K562 (cell line): Measurements from ENCODE around the gene ANKRD30A. TPM values are rescaled to one million over a fixed set of nuclear protein-coding genes. Genes with fewer than 3 reads are reported as not detected.

Experiments
- ATAC-seq: fragments of 200-7000 bp; cut with Tn5 transposase; 3 replicates; pipeline ENCODE4 v1.9.1; 2020; ENCODE audit warnings: moderate library complexity
- BruUV-seq: library from RNA; stranded (reverse); fragments of 400-500 nt; replicated peaks from 2 replicates; lab custom pipeline; 2021; lab: Mats Ljungman, UMichigan
- CTCF ChIA-PET: fragments of 300-600 bp; formaldehyde crosslinking; extraction: SDS; loops from one replicate; lab custom pipeline; 2021; ENCODE audit warnings: low intra/inter-chr PET ratio; lab: Yijun Ruan, JAX
- POLR2A ChIA-PET: fragments of 300-600, 350-650 bp; sonication (Branson Sonifier 250); formaldehyde crosslinking; extraction: SDS; loops from one replicate; lab custom pipeline; 2021; ENCODE audit warnings: antibody characterized with exemption, inconsistent platforms; lab: Yijun Ruan, JAX
- DNase-seq, 4 experiments: peaks; one replicate each; pipeline versions ENCODE4 v3.0.0 to v3.0.0-alpha.2; 2011 to 2018; ENCODE audit warnings: low spot score in 3 of 4, mixed read lengths in 3 of 4; ENCODE audit errors: extremely low read depth in 1 of 4
- FAIRE-seq: peaks from 2 replicates; lab custom pipeline; 2011; peaks lifted over from hg19 to GRCh38; lab: Jason Lieb, UNC
- H2AFZ ChIP-seq: 2 replicates; pipeline ENCODE4 v1.6.0; 2011; ENCODE audit warnings: low read depth, low read length, control low read depth, inconsistent platforms
- H3K27ac ChIP-seq: fragments of 200-600 bp; 3 replicates; pipeline ENCODE4 v1.8.0; 2011; ENCODE audit warnings: low read depth, mild to moderate bottlenecking, control low read depth, inconsistent platforms, low read length, moderate library complexity, mixed read lengths; ENCODE audit errors: extremely low read depth
- H3K27me3 ChIP-seq, 2 experiments: fragments of 300-600 bp in 1 of 2; 2 replicates in 1 of 2; 3 replicates in 1 of 2; pipeline versions ENCODE4 v1.6.0 to v1.8.0; 2011; ENCODE audit warnings: inconsistent platforms in 2 of 2, low read length in 2 of 2, mild to moderate bottlenecking in 1 of 2, mixed read lengths in 1 of 2, moderate library complexity in 1 of 2; ENCODE audit not compliant: control insufficient read depth in 2 of 2, insufficient read depth in 2 of 2
- H3K36me3 ChIP-seq: fragments of 300-600 bp; 3 replicates; pipeline ENCODE4 v1.8.0; 2011; ENCODE audit warnings: mild to moderate bottlenecking, low read length, inconsistent platforms; ENCODE audit not compliant: control insufficient read depth, insufficient read depth
- H3K4me1 ChIP-seq, 2 experiments: fragments of 200-600 bp in 1 of 2; replicated peaks in 1 of 2; 2 replicates in 1 of 2; 3 replicates in 1 of 2; pipeline versions ENCODE4 v1.5.1 to v1.8.0; 2011; ENCODE audit warnings: inconsistent platforms in 2 of 2, low read length in 2 of 2, mild to moderate bottlenecking in 1 of 2, mixed read lengths in 1 of 2, moderate library complexity in 1 of 2; ENCODE audit not compliant: control insufficient read depth in 2 of 2, insufficient read depth in 2 of 2
- H3K4me2 ChIP-seq: 2 replicates; pipeline ENCODE4 v1.6.1; 2011; ENCODE audit warnings: low read length, control low read depth, inconsistent platforms, mixed read lengths; ENCODE audit not compliant: insufficient read depth
- H3K4me3 ChIP-seq: fragments of 200-600 bp; sonication (generic), shearing (Covaris generic); 2 replicates; pipeline ENCODE4 v1.5.1; 2016; ENCODE audit warnings: control low read depth, inconsistent platforms
- H3K79me2 ChIP-seq: fragments of 200-600 bp; 3 replicates; pipeline ENCODE4 v1.8.0; 2011; ENCODE audit warnings: low read length, inconsistent platforms; ENCODE audit not compliant: control insufficient read depth, insufficient read depth
- H3K9ac ChIP-seq, 2 experiments: 2 replicates each; pipeline versions ENCODE4 v1.6.0 to v1.6.1; 2011; ENCODE audit warnings: low read depth in 2 of 2, low read length in 2 of 2, control low read depth in 1 of 2, inconsistent platforms in 1 of 2, mild to moderate bottlenecking in 1 of 2, mixed read lengths in 1 of 2; ENCODE audit not compliant: insufficient read depth in 1 of 2
- H3K9me1 ChIP-seq: one replicate; pipeline ENCODE4 v1.6.0; 2011; ENCODE audit warnings: inconsistent platforms, mild to moderate bottlenecking, low read length, moderate library complexity; ENCODE audit not compliant: control insufficient read depth, insufficient read depth
- H3K9me3 ChIP-seq: replicated peaks from 2 replicates; pipeline ENCODE4 v1.5.1; 2011; ENCODE audit warnings: low read depth, low read length, inconsistent platforms; ENCODE audit not compliant: control insufficient read depth, insufficient read depth
- H4K20me1 ChIP-seq: replicated peaks from 2 replicates; pipeline ENCODE4 v1.6.1; 2011; ENCODE audit warnings: low read length, inconsistent platforms, mixed read lengths; ENCODE audit not compliant: control insufficient read depth, insufficient read depth
- BCL6 ChIP-seq: fragments of 250-450 bp; sonication (Bioruptor Pico); IDR thresholded peaks from 2 replicates; pipeline ENCODE4 v1.4.0; 2020
- CBX1 ChIP-seq: sonication (generic); IDR thresholded peaks from 2 replicates; pipeline ENCODE4 v1.6.1; 2016; ENCODE audit warnings: antibody characterized with exemption, low read depth, mild to moderate bottlenecking
- CBX5 ChIP-seq: IDR thresholded peaks from 2 replicates; pipeline ENCODE4 v1.6.1; 2014; ENCODE audit warnings: low read depth, borderline replicate concordance
- E4F1 ChIP-seq: fragments of 250-450 bp; sonication (Bioruptor Pico); IDR thresholded peaks from 2 replicates; pipeline ENCODE4 v1.5.0; 2021; ENCODE audit warnings: mild to moderate bottlenecking, borderline replicate concordance
- TCF7L2 ChIP-seq: fragments of 150-350 bp; IDR thresholded peaks from 2 replicates; pipeline ENCODE4 v1.6.1; 2016; ENCODE audit warnings: low read depth, mild to moderate bottlenecking, low read length, moderate library complexity
- ZNF121 ChIP-seq: sonication (generic); formaldehyde crosslinking; conservative IDR thresholded peaks from 2 replicates; pipeline ENCODE4 v1.8.0; 2022; ENCODE audit warnings: missing genetic modification reagents
- ZNF253 ChIP-seq: fragments of 250-450 bp; sonication (Bioruptor Pico); conservative IDR thresholded peaks from 2 replicates; pipeline ENCODE4 v1.6.1; 2021; ENCODE audit warnings: mild to moderate bottlenecking
- ZNF398 ChIP-seq: fragments of 250-450 bp; sonication (Bioruptor Pico); IDR thresholded peaks from 2 replicates; pipeline ENCODE4 v1.8.0; 2021; ENCODE audit warnings: moderate library complexity, mild to moderate bottlenecking, inconsistent platforms
- ZNF75A ChIP-seq: fragments of 450-650 bp; formaldehyde crosslinking; IDR thresholded peaks from 2 replicates; pipeline ENCODE4 v1.4.0; 2020; ENCODE audit warnings: mild to moderate bottlenecking
- WGBS: fragments of 100-300 bp; shearing (Covaris generic); methylation state at CpG from one replicate; pipeline ENCODE4 v1.1.6; 2016; ENCODE audit warnings: low coverage, mixed read lengths; ENCODE audit not compliant: insufficient coverage; ENCODE audit errors: missing lambda C conversion rate; 5-methylcytosine and 5-hydroxymethylcytosine counted together
- in situ Hi-C: fragments of 300-500 bp; cut with MboI; formaldehyde crosslinking; loops from 4 replicates; pipeline ENCODE4 v1.15.0; 2018; ENCODE audit warnings: inconsistent platforms, mixed read lengths
- intact Hi-C: fragments of 100-400 bp; cut with micrococcal nuclease; formaldehyde crosslinking; loops from 2 replicates; pipeline ENCODE4 v1.14.2; 2022
- polyA plus RNA-seq, 8 experiments: library from polyadenylated mRNA; depleted of rRNA in 4 of 8; stranded (reverse) in 5 of 8; unstranded in 3 of 8; fragments of >200 nt; fragmentation: Nextera tagmentation in 2 of 8; fragmentation: Illumina TruSeq in 1 of 8; extraction: Ambion mirVana in 2 of 8; extraction: Trizol in 1 of 8; gene quantifications; 2 replicates each; pipeline versions ENCODE4 v1.2.1 to v1.2.3, GENCODE V29; 2011 to 2014; ENCODE audit warnings: inconsistent platforms in 1 of 8, missing spikeins in 1 of 8
- total RNA-seq, 7 experiments: library from RNA; depleted of rRNA in 6 of 7; stranded (reverse); fragments of >200 nt in 6 of 7; fragmentation: Illumina TruSeq in 2 of 7; extraction: Trizol in 2 of 7; gene quantifications; 2 replicates each; pipeline versions ENCODE4 v1.2.1 to v1.2.3, GENCODE V29; 2011 to 2021; ENCODE audit warnings: low replicate concordance in 1 of 7
- TF ChIP-seq, protein P1 (sequence below): fragments of 450-650 bp; IDR thresholded peaks from 2 replicates; pipeline ENCODE4 v1.6.1; 2016; ENCODE audit warnings: low read depth, mild to moderate bottlenecking, moderate library complexity

Gene ANKRD30A
- total and polyA plus RNA-seq, 9 of the 15 experiments (the other 6 are each of a cell fraction or from before 2014, with no cell fraction given), result 0.04 to 0.09 (median 0.07) TPM; not detected in 6

- TF ChIP-seq CBX1 (no peak), E4F1 (CRISPR knock-in tag) (no peak)
- TF ChIP-seq, protein P1, sequence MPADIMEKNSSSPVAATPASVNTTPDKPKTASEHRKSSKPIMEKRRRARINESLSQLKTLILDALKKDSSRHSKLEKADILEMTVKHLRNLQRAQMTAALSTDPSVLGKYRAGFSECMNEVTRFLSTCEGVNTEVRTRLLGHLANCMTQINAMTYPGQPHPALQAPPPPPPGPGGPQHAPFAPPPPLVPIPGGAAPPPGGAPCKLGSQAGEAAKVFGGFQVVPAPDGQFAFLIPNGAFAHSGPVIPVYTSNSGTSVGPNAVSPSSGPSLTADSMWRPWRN, result no peak
These were observed 255.9 kb downstream of the ANKRD30A start (continued) for GRCh38 chr10:37381271-37381670.

DNA sequence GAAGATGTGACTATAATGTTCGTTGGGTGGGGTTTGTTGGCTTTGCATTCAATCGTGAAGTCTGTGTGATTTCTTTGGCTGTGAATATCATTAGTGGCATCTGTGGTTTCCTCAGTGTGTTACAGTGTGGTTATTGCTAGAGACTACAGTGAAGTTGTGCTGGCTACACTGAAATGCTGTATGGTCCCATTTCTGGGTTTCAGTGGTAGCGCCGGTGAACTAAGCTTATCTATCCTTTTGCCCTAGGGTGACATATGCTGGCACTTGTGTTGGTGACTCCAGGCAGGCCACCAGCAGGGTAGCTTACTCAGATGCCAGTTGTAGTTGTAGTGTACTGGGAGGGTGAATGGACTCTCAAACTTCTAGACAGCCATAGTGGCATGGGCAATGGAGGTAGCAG is 259.5 kb downstream of the ANKRD30A start:
- Histone ChIP-seq H3K27ac (no peak overlapping the region), H3K9me3 (no peaks in the 10 kb centered on the region), H3K79me2 (no peaks in the 10 kb centered on the region), H3K4me1 (no peaks in the 10 kb centered on the region), H3K9me1 (no peaks in the 10 kb centered on the region), H3K36me3 (no peaks in the 10 kb centered on the region), H3K4me3 (no peak overlapping the region), H3K9ac (no peak overlapping the region), H3K27me3 (no peaks in the 10 kb centered on the region), H4K20me1 (no peaks in the 10 kb centered on the region), H2AFZ (no peak overlapping the region), H3K4me2 (no peak overlapping the region)
- ATAC-seq, result no peak
- intact Hi-C loops (no loop called here), in situ Hi-C loops (no loop called here)
- ChIA-PET POLR2A (no interaction called here), CTCF (no interaction called here)
- WGBS, result 0% methylated on average over 4 of the region's 4 CpGs
- DNase-seq, result no peak
- no TSS peak for BruUV-seq
- no peak for FAIRE-seq
- no peak for TF ChIP-seq CBX5
- no peak for TF ChIP-seq TCF7L2
- TF ChIP-seq ZNF398, result no peak
- no peak for TF ChIP-seq ZNF253
- no peak for TF ChIP-seq ZNF121 (CRISPR knock-in tag)
- no peak for TF ChIP-seq ZNF75A (CRISPR knock-in tag)
- no peak for TF ChIP-seq BCL6 (CRISPR knock-in tag)
